SK-N-MC (cell line): ENCODE measurements around the gene MLF2.

Experiments used
- EZH2 ChIP-seq: fragments of 200-600 bp; sonication (generic); IDR thresholded peaks from one replicate; pipeline ENCODE4 v1.6.1; 2017; ENCODE audit warnings: antibody characterized with exemption
- FOXP2 ChIP-seq: optimal IDR thresholded peaks from 2 replicates; pipeline ENCODE3; 2011; ENCODE audit warnings: mild to moderate bottlenecking, moderate library complexity; ENCODE audit not compliant: insufficient read depth; ENCODE audit errors: extremely low read length, control extremely low read depth
- POLR2AphosphoS5 ChIP-seq: IDR thresholded peaks from 2 replicates; pipeline ENCODE4 v1.6.1; 2012; ENCODE audit warnings: mild to moderate bottlenecking, low read depth, low read length, borderline replicate concordance

DNA sequence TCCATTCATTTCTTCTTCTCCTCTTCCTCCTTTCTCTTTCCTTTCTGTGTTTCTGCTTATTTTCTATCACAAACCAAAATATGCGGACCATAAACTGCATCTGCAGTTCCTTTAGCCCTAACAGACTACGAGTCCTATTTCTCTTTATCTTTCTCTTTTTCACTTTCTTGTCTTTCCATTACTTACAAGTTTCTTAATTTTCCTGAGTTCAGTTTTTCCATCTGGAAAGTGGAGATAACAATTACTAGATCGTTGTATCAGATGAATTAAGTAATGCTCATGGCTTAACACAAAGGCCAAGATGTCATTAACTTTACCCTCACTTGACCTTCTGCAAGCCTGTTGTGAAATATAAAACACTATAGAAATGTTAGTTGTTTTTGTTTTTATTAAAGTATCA is 30.1 kb downstream of the MLF2 start:
- TF ChIP-seq EZH2, result no peak
- no peak for TF ChIP-seq POLR2AphosphoS5
- no peak for TF ChIP-seq FOXP2
